IMR-90 (cell line): Measurements from ENCODE around the gene MAGED2.
"Not testable (repeated sequence)": the region's sequence is repeated elsewhere in the genome, so short reads cannot be mapped to it uniquely, and the experiment has no call there.

Experiments used
- POLR2A ChIP-seq: IDR thresholded peaks from 2 replicates; pipeline ENCODE4 v1.6.1; 2012; ENCODE audit warnings: mild to moderate bottlenecking, low read depth, low read length
- RAD21 ChIP-seq: IDR thresholded peaks from 2 replicates; pipeline ENCODE4 v1.6.1; 2012; ENCODE audit warnings: low read length, improper control_type of control experiment
- SMC3 ChIP-seq: fragments of 150-350 bp; IDR thresholded peaks from 2 replicates; pipeline ENCODE4 v1.6.1; 2016; ENCODE audit warnings: low read depth, mild to moderate bottlenecking, antibody characterized with exemption, low read length, moderate library complexity
- TF ChIP-seq, protein P1 (sequence below): fragments of 150-350 bp; IDR thresholded peaks from 2 replicates; pipeline ENCODE4 v1.6.1; 2017; ENCODE audit warnings: mild to moderate bottlenecking, antibody characterized with exemption, low read length, low read depth
- TF ChIP-seq, protein P2 (sequence below): conservative IDR thresholded peaks from 2 replicates; pipeline ENCODE4 v1.5.1; 2012; ENCODE audit warnings: mild to moderate bottlenecking, low read depth, low read length, improper control_type of control experiment

DNA sequence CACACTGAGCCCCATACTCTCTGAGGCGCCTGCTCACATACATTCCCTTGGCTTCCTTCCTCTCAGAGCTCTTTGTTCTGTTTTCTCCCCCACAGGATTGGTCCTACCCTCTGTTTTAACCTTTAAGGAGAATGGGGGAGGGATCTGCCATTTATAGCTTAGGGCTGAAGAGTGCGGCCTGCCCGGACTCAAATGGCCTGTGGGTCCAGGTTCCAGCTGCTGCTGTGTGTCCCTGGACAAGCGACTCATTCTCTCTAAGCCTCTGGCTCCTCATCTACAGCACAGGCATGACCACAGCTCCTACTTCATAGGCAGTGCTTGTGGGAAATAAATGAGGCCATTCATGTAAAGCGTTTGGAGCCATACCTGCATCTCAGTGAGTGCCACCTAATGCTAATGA is 18.1 kb upstream of the MAGED2 start:
- TF ChIP-seq, protein P1, sequence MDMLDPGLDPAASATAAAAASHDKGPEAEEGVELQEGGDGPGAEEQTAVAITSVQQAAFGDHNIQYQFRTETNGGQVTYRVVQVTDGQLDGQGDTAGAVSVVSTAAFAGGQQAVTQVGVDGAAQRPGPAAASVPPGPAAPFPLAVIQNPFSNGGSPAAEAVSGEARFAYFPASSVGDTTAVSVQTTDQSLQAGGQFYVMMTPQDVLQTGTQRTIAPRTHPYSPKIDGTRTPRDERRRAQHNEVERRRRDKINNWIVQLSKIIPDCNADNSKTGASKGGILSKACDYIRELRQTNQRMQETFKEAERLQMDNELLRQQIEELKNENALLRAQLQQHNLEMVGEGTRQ: not testable (repeated sequence)
- not testable (repeated sequence) for TF ChIP-seq SMC3, POLR2A, RAD21
- TF ChIP-seq, protein P2, sequence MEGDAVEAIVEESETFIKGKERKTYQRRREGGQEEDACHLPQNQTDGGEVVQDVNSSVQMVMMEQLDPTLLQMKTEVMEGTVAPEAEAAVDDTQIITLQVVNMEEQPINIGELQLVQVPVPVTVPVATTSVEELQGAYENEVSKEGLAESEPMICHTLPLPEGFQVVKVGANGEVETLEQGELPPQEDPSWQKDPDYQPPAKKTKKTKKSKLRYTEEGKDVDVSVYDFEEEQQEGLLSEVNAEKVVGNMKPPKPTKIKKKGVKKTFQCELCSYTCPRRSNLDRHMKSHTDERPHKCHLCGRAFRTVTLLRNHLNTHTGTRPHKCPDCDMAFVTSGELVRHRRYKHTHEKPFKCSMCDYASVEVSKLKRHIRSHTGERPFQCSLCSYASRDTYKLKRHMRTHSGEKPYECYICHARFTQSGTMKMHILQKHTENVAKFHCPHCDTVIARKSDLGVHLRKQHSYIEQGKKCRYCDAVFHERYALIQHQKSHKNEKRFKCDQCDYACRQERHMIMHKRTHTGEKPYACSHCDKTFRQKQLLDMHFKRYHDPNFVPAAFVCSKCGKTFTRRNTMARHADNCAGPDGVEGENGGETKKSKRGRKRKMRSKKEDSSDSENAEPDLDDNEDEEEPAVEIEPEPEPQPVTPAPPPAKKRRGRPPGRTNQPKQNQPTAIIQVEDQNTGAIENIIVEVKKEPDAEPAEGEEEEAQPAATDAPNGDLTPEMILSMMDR: not testable (repeated sequence)
